BE2C (cell line): Measurements from ENCODE around the gene MARCHF3.

Source experiments
- DNase-seq: peaks from one replicate; pipeline ENCODE4 v3.0.0-alpha.2; 2020
- H3K27me3 ChIP-seq: fragments of 250-450 bp; sonication (Bioruptor Pico); 2 replicates; pipeline ENCODE4 v1.5.1; 2020; ENCODE audit warnings: mild to moderate bottlenecking
- H3K36me3 ChIP-seq: fragments of 250-450 bp; sonication (Bioruptor Pico); 2 replicates; pipeline ENCODE4 v1.5.1; 2020; ENCODE audit warnings: mild to moderate bottlenecking
- H3K4me1 ChIP-seq: fragments of 250-450 bp; sonication (Bioruptor Pico); 2 replicates; pipeline ENCODE4 v1.5.1; 2020
- H3K4me3 ChIP-seq: 2 replicates; pipeline ENCODE4 v1.5.1; 2011; ENCODE audit warnings: low read depth, low read length
- H3K9me3 ChIP-seq: fragments of 250-450 bp; sonication (Bioruptor Pico); 2 replicates; pipeline ENCODE4 v1.5.1; 2020
- TF ChIP-seq, protein P1 (sequence below): IDR thresholded peaks from 2 replicates; pipeline ENCODE4 v1.5.1; 2012; ENCODE audit warnings: mild to moderate bottlenecking, low read depth, low read length

Gene MARCHF3

DNA sequence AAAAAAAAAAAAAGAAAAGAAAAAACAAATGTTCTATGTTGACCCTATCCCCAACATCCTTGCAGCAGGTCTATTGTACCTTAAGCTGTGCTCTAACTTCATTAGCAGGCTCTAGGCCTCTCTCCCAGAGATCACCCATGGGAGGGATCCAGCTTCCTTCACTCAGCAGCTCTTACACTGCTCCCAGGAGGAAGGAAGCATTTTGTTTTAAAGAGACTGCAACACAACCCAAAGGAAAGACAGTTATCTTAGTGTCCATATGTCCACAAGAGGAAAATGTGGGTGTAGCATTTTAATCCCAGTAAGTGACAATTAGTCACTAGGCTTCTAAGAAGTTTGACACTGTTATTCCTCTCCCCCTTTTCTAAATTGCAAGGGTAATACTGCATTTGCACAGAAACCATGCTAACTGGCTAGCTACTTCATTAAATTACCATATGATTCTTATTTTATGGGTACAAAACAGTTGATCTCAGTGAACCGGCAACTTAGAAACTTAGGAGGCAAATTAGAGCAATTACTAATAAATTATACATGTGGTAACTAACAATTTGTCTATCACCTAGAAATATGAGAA, 58.8 kb downstream of the MARCHF3 start:
- no peaks in the 10 kb centered on the region for H3K27me3 ChIP-seq
- DNase-seq = no peak
- H3K4me1 ChIP-seq = peaks cover 11% of the 10 kb centered on the region
- H3K36me3 ChIP-seq = no peaks in the 10 kb centered on the region
- H3K4me3 ChIP-seq = no peak overlapping the region
- H3K9me3 ChIP-seq = no peaks in the 10 kb centered on the region
- TF ChIP-seq, protein P1, sequence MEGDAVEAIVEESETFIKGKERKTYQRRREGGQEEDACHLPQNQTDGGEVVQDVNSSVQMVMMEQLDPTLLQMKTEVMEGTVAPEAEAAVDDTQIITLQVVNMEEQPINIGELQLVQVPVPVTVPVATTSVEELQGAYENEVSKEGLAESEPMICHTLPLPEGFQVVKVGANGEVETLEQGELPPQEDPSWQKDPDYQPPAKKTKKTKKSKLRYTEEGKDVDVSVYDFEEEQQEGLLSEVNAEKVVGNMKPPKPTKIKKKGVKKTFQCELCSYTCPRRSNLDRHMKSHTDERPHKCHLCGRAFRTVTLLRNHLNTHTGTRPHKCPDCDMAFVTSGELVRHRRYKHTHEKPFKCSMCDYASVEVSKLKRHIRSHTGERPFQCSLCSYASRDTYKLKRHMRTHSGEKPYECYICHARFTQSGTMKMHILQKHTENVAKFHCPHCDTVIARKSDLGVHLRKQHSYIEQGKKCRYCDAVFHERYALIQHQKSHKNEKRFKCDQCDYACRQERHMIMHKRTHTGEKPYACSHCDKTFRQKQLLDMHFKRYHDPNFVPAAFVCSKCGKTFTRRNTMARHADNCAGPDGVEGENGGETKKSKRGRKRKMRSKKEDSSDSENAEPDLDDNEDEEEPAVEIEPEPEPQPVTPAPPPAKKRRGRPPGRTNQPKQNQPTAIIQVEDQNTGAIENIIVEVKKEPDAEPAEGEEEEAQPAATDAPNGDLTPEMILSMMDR = no peak

DNA sequence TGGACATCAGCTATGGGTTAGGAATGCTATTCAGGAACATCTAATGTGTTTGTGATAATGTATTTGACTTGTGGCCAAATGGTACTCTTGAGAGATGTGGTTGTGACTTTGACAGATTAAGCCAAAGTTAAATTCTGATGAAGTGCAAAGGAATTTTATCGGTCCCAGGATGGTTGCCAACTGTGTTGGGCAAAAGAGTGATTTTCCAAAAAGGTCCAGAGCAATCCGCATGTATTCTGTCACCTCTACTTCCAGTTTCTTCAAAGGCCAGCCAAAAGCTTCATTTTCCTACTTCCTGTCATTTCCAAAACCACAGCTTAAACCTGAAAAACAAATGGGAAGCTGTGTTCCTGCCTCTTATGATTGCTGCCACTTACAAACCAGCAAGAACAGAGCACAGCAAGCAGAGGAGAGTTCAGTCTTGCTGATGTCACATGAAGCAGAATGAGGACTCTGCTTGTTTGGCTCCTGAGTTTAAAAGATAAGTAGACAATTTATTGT, 59.8 kb downstream of the MARCHF3 start:
- no peak overlapping the region for H3K4me3 ChIP-seq
- H3K4me1 ChIP-seq = peaks cover 11% of the 10 kb centered on the region
- TF ChIP-seq, protein P1 = no peak
- H3K27me3 ChIP-seq = no peaks in the 10 kb centered on the region
- no peaks in the 10 kb centered on the region for H3K9me3 ChIP-seq
- no peak for DNase-seq
- no peaks in the 10 kb centered on the region for H3K36me3 ChIP-seq

DNA sequence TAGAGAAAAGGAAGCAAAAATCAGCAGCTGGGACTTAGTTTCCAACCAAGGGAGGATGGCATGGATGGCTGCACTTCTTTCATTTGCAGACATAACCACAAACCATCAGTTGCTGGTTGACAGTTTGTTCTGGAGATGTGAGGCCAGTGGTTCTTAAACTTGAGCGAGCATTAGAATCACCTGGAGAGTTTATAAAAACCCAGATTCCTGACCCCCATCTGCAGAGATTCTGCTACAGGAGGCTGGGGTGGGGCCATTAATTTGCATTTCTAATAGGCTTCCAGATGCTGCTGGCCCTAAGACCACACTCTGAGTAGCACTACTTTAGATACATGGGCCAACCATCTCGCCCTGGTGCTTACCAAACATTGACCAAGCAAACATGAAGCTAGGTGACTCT, 60.8 kb downstream of the MARCHF3 start:
- Histone ChIP-seq H3K27me3 (no peaks in the 10 kb centered on the region), H3K4me1 (peaks cover 11% of the 10 kb centered on the region), H3K9me3 (no peaks in the 10 kb centered on the region), H3K36me3 (no peaks in the 10 kb centered on the region), H3K4me3 (no peak overlapping the region)
- DNase-seq = no peak
- TF ChIP-seq, protein P1 = no peak

DNA sequence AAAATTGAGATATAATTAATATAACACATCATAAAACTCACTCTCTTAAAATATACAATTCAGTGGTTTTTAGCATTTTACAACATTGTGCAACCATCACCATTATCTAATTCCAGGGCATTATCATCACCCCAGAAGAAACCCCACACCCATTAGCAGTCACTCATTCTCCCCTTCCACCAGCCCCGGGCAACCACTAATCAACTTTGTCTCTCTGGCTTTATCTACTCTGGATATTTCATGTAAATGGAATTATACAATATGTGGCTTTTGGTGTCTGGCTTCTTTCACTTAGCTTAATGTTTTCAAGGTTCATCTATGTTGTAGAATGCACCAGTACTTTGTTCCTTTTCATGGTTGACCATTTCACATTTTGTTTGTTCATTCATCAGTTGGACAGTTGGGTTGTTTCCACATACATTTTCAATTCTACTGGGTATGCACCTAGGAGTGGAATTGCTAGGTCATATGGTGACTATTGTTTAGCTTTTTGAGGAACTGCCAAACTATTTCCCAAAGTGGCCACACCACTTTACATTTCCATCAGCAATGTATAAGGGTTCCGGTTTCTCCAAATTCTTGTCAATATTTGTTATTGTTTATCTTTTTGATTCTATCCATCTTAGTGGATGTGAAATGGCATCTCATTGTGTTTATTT, 62.4 kb downstream of the MARCHF3 start:
- TF ChIP-seq, protein P1 = no peak
- Histone ChIP-seq H3K36me3 (no peaks in the 10 kb centered on the region), H3K4me3 (no peak overlapping the region), H3K27me3 (no peaks in the 10 kb centered on the region), H3K4me1 (peaks cover 11% of the 10 kb centered on the region), H3K9me3 (no peaks in the 10 kb centered on the region)
- DNase-seq = peak; percentile 62

DNA sequence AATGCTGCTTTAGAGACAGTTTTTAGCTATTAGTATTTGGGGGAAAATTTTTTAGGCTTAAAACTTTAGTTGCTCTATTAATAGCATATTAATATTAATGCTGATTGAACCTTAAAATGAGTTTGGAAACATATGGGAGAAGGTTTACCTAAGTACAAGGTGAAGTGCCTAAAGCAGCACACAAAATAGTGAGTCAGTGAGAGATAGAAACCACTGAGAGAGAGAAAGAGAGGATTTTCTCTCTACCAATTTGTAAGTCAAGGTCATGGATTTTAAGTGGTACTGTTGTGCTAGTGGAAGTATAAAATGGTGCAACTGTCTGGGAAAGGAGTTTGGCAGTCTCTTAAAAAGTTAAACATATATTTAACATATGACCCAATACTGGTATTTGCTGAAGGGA, 64.9 kb downstream of the MARCHF3 start:
- Histone ChIP-seq H3K4me1 (peaks cover 11% of the 10 kb centered on the region), H3K36me3 (no peaks in the 10 kb centered on the region), H3K9me3 (no peaks in the 10 kb centered on the region), H3K4me3 (no peak overlapping the region), H3K27me3 (no peaks in the 10 kb centered on the region)
- TF ChIP-seq, protein P1 = no peak
- DNase-seq = no peak

DNA sequence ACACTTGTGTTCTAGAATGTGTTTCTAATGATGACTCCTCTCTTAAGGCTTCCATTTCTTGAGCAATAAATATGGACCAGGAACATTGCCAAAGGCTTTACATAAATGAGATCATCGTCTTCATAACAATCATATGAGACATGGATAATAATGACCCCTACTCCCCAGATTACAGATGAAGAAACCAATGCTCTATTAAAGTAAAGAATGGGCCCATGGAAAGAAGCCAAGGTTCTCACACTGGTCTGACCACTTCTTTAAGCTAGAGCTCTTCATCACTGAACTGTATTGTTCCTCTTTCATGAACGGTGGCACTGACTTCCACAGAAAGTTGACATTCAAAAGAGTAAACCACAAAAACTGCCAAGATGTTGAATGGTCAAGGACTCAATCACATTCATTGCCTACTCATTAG, 65.3 kb downstream of the MARCHF3 start:
- peaks cover 11% of the 10 kb centered on the region for H3K4me1 ChIP-seq
- TF ChIP-seq, protein P1 = no peak
- no peaks in the 10 kb centered on the region for H3K36me3 ChIP-seq
- no peak overlapping the region for H3K4me3 ChIP-seq
- DNase-seq = no peak
- H3K27me3 ChIP-seq = no peaks in the 10 kb centered on the region
- no peaks in the 10 kb centered on the region for H3K9me3 ChIP-seq
